GM12878 (cell line): ENCODE results near the gene TNS4. TPM values are rescaled to one million over a fixed set of nuclear protein-coding genes. Genes with fewer than 3 reads are reported as not detected.
A peak's percentile ranks its signal among the peaks of the same experiment; 100 is the strongest.

Experiments used
- ATAC-seq: fragments of 200-7000 bp; cut with Tn5 transposase; 3 replicates; pipeline ENCODE4 v1.9.1; 2020; ENCODE audit warnings: mild to moderate bottlenecking, moderate library complexity
- BruUV-seq: library from RNA; stranded (reverse); fragments of 400-500 nt; replicated peaks from 2 replicates; lab custom pipeline; 2021; lab: Mats Ljungman, UMichigan
- CTCF ChIA-PET: fragments of 300-600 bp; sonication (Branson Sonifier 250); formaldehyde crosslinking; extraction: SDS; loops from one replicate; lab custom pipeline; 2021; ENCODE audit warnings: inconsistent platforms; lab: Yijun Ruan, JAX
- POLR2A ChIA-PET: fragments of 350-600 bp; formaldehyde crosslinking; extraction: SDS; loops from one replicate; lab custom pipeline; 2021; ENCODE audit warnings: inconsistent platforms; lab: Charles Lee
- RAD21 ChIA-PET: fragments of 300-600 bp; sonication (Branson Sonifier 250); formaldehyde crosslinking; loops from one replicate; lab custom pipeline; 2023; ENCODE audit warnings: antibody characterized with exemption; ENCODE audit not compliant: unreplicated experiment; lab: Charles Lee
- SMC1A ChIA-PET: fragments of 300-600 bp; sonication (Branson Sonifier 250); formaldehyde crosslinking; loops from one replicate; lab custom pipeline; 2023; ENCODE audit not compliant: unreplicated experiment, uncharacterized antibody; lab: Charles Lee
- DNase-seq: peaks from one replicate; pipeline ENCODE4 v3.0.0-alpha.2; 2011; ENCODE audit warnings: low read depth, low spot score
- FAIRE-seq: peaks from 3 replicates; lab custom pipeline; 2011; peaks lifted over from hg19 to GRCh38; lab: Jason Lieb, UNC
- H2AFZ ChIP-seq: 2 replicates; pipeline ENCODE4 v1.6.0; 2011; ENCODE audit warnings: low read depth, low read length, control low read depth; ENCODE audit not compliant: control insufficient read depth
- H3K27ac ChIP-seq: 2 replicates; pipeline ENCODE4 v1.5.1; 2011; ENCODE audit warnings: control low read depth; ENCODE audit not compliant: control insufficient read depth, insufficient read depth
- H3K27me3 ChIP-seq, 2 experiments: replicated peaks in 1 of 2; 2 replicates each; pipeline versions ENCODE4 v1.6.0 to v1.6.1; 2011; ENCODE audit warnings: low read length in 1 of 2; ENCODE audit not compliant: control insufficient read depth in 2 of 2, insufficient read depth in 2 of 2
- H3K36me3 ChIP-seq, 2 experiments: 2 replicates each; pipeline ENCODE4 v1.5.1; 2011; ENCODE audit warnings: low read length in 1 of 2; ENCODE audit not compliant: control insufficient read depth in 2 of 2, insufficient read depth in 2 of 2
- H3K4me1 ChIP-seq: 2 replicates; pipeline ENCODE4 v1.6.1; 2011; ENCODE audit warnings: mild to moderate bottlenecking, low read length, moderate library complexity, mixed read lengths; ENCODE audit not compliant: control insufficient read depth, insufficient read depth
- H3K4me2 ChIP-seq: 2 replicates; pipeline ENCODE4 v1.6.0; 2011; ENCODE audit warnings: control low read depth; ENCODE audit not compliant: control insufficient read depth, insufficient read depth
- H3K4me3 ChIP-seq: fragments of 200-600 bp; sonication (generic); 2 replicates; pipeline ENCODE4 v1.5.1; 2016
- H3K79me2 ChIP-seq: 2 replicates; pipeline ENCODE4 v1.6.0; 2011; ENCODE audit warnings: low read length; ENCODE audit not compliant: control insufficient read depth, insufficient read depth
- H3K9ac ChIP-seq: 2 replicates; pipeline ENCODE4 v1.8.0; 2011; ENCODE audit warnings: low read length, control low read depth, mixed read lengths; ENCODE audit not compliant: control insufficient read depth, insufficient read depth
- H3K9me3 ChIP-seq: replicated peaks from 3 replicates; pipeline ENCODE4 v1.5.1; 2011; ENCODE audit warnings: mild to moderate bottlenecking, low read length; ENCODE audit not compliant: control insufficient read depth, insufficient read depth
- H4K20me1 ChIP-seq: 2 replicates; pipeline ENCODE4 v1.6.0; 2011; ENCODE audit not compliant: control insufficient read depth, insufficient read depth
- BCL11A ChIP-seq: IDR thresholded peaks from 2 replicates; pipeline ENCODE4 v1.6.1; 2011; ENCODE audit warnings: low read depth, low read length
- EGR1 ChIP-seq, 2 experiments: IDR thresholded peaks; 1 replicate in 1 of 2; 2 replicates in 1 of 2; pipeline ENCODE4 v1.6.1; 2011 to 2012; ENCODE audit warnings: low read depth in 2 of 2, low read length in 2 of 2, borderline replicate concordance in 1 of 2, mild to moderate bottlenecking in 1 of 2, moderate library complexity in 1 of 2
- MLLT1 ChIP-seq: fragments of 450-650 bp; IDR thresholded peaks from 2 replicates; pipeline ENCODE4 v1.6.1; 2016; ENCODE audit warnings: mild to moderate bottlenecking
- WGBS: methylation state at CpG from one replicate; pipeline ENCODE4 v1.1.6; 2016; ENCODE audit warnings: low lambda C conversion rate; ENCODE audit not compliant: insufficient replicate concordance, insufficient coverage; ENCODE audit errors: missing lambda C conversion rate; 5-methylcytosine and 5-hydroxymethylcytosine counted together
- in situ Hi-C: fragments of 300-500 bp; cut with MboI; formaldehyde crosslinking; loops from 9 replicates; pipeline ENCODE4 v1.14.3; 2018; ENCODE audit warnings: mixed read lengths
- intact Hi-C: fragments of 100-400 bp; cut with micrococcal nuclease; formaldehyde crosslinking; loops from one replicate; pipeline ENCODE4 v1.14.2; 2022; ENCODE audit not compliant: unreplicated experiment
- polyA plus RNA-seq, 11 experiments: library from polyadenylated mRNA; depleted of rRNA in 4 of 11; unstranded in 6 of 11; stranded (reverse) in 5 of 11; fragments of >200 nt; fragmentation: Nextera tagmentation in 4 of 11; fragmentation: Illumina TruSeq in 1 of 11; extraction: Ambion mirVana in 4 of 11; extraction: Trizol in 1 of 11; gene quantifications; 1 replicate in 1 of 11; 2 replicates in 10 of 11; pipeline versions ENCODE4 v1.2.1 to v1.2.3, GENCODE V29; 2011 to 2016; ENCODE audit warnings: inconsistent platforms in 2 of 11, missing spikeins in 2 of 11, low read depth in 1 of 11
- total RNA-seq, 4 experiments: library from RNA; depleted of rRNA in 3 of 4; stranded (reverse); fragments of >200 nt in 3 of 4; fragmentation: Illumina TruSeq in 1 of 4; extraction: Trizol in 1 of 4; gene quantifications; 2 replicates each; pipeline versions ENCODE4 v1.2.1 to v1.2.3, GENCODE V29; 2013 to 2021

Gene TNS4
- total and polyA plus RNA-seq, 10 of the 15 experiments (the other 5 are each of a cell fraction or from before 2014, with no cell fraction given): 0.10 to 0.90 (median 0.68) TPM; not detected in 2

- DNase-seq: no peak
- no peaks in the 10 kb centered on the region for H3K9me3 ChIP-seq
- CTCF ChIA-PET: interaction anchor here (0.6 to 16.0 kb wide), 13 partner anchors 8 to 173 kb away, joined by 3 to 289 read pairs (median 7); partner anchors contain the start of gene TOP2A
- intact Hi-C loops (loop anchor here (5.0 kb wide), 1 partner anchor 80 kb away; the partner anchor contains the start of gene GJD3), in situ Hi-C loops (loop anchor here (25.0 kb wide), 1 partner anchor 95 kb away; no protein-coding TSS in a partner anchor)
- peak overlapping the region; percentile 58 for H3K4me2 ChIP-seq
- no peak overlapping the region for H3K27ac ChIP-seq
- peak overlapping the region; percentile 51; the same call in 1 of the 2 replicates for H3K4me3 ChIP-seq
- no peaks in the 10 kb centered on the region for H3K79me2 ChIP-seq
- ATAC-seq: no peak
- POLR2A ChIA-PET: interaction anchor here (0.8 to 1.6 kb wide), 2 partner anchors 92 kb away, joined by 3 to 5 read pairs; no protein-coding TSS in a partner anchor
- H3K36me3 ChIP-seq: no peaks in the 10 kb centered on the region
- H4K20me1 ChIP-seq: no peaks in the 10 kb centered on the region
- H3K4me1 ChIP-seq: peaks cover 19% of the 10 kb centered on the region
- 60% methylated on average over 29 of the region's 29 CpGs for WGBS
- RAD21 ChIA-PET: interaction anchor here (0.6 to 16.1 kb wide), 9 partner anchors 25 to 173 kb away, joined by 3 to 175 read pairs (median 5); partner anchors contain the start of gene TOP2A
- H3K27me3 ChIP-seq: peaks cover 0 to 9% of the 10 kb centered on the region in 2 experiments; a peak in 1 of 4 replicates
- SMC1A ChIA-PET: interaction anchor here (1.2 to 5.9 kb wide), 6 partner anchors 9 to 172 kb away, joined by 4 to 68 read pairs (median 6); no protein-coding TSS in a partner anchor
- TF ChIP-seq EGR1 (IDR thresholded peaks at IDR 0.05; ENCODE audit: borderline replicate concordance in 1 of 2, low read depth in 2 of 2, low read length in 2 of 2): 0 out of 3 replicates have a peak, but pooled peaks of 1 of the 2 experiments have one; percentile 12
- no peak for TF ChIP-seq BCL11A
- no peak for TF ChIP-seq MLLT1
- no peak for FAIRE-seq
- no peak overlapping the region for H2AFZ ChIP-seq
- no peak overlapping the region for H3K9ac ChIP-seq
- BruUV-seq: no TSS peak
These were observed 58.8 kb downstream of the TNS4 start for GRCh38 chr17:40442392-40443195.
